HepG2 (cell line): ENCODE data around the gene TAS2R50. TPM values are rescaled to one million over a fixed set of nuclear protein-coding genes. Genes with fewer than 3 reads are reported as not detected.

ENCODE experiments used
- ATF1 ChIP-seq: IDR thresholded peaks from 2 replicates; pipeline ENCODE4 v1.6.1; 2016; ENCODE audit warnings: mild to moderate bottlenecking, control low read depth
- CBX5 ChIP-seq: sonication (generic); formaldehyde crosslinking; IDR thresholded peaks from 2 replicates; pipeline ENCODE4 v1.4.0; 2020; ENCODE audit warnings: missing genetic modification reagents, borderline replicate concordance
- ELF3 ChIP-seq: IDR thresholded peaks from 2 replicates; pipeline ENCODE4 v1.6.1; 2016; ENCODE audit warnings: missing genetic modification reagents, missing compliant biosample characterization
- FLYWCH1 ChIP-seq: sonication (generic); formaldehyde crosslinking; IDR thresholded peaks from 2 replicates; pipeline ENCODE4 v1.8.1; 2023; ENCODE audit warnings: mild to moderate bottlenecking, missing genetic modification reagents
- FOXA3 ChIP-seq: IDR thresholded peaks from 2 replicates; pipeline ENCODE4 v1.6.1; 2016; ENCODE audit warnings: missing genetic modification reagents, missing compliant biosample characterization
- KDM6A ChIP-seq: IDR thresholded peaks from 2 replicates; pipeline ENCODE4 v1.6.1; 2016; ENCODE audit warnings: low read depth
- MEIS1 ChIP-seq: sonication (generic); formaldehyde crosslinking; IDR thresholded peaks from 2 replicates; pipeline ENCODE4 v1.9.0; 2021; ENCODE audit warnings: mild to moderate bottlenecking, missing genetic modification reagents, moderate library complexity, borderline replicate concordance
- NFIB ChIP-seq: sonication (generic); formaldehyde crosslinking; IDR thresholded peaks from 2 replicates; pipeline ENCODE4 v1.9.0; 2021; ENCODE audit warnings: missing genetic modification reagents, mild to moderate bottlenecking, borderline replicate concordance
- RXRB ChIP-seq: IDR thresholded peaks from 2 replicates; pipeline ENCODE4 v1.6.1; 2016; ENCODE audit warnings: borderline replicate concordance, missing genetic modification reagents, missing compliant biosample characterization
- XRCC5 ChIP-seq: fragments of 200-400 bp; formaldehyde crosslinking; optimal IDR thresholded peaks from 2 replicates; pipeline ENCODE3; 2017; ENCODE audit warnings: mild to moderate bottlenecking, low read length
- ZNF709 ChIP-seq: sonication (generic); formaldehyde crosslinking; IDR thresholded peaks from 2 replicates; pipeline ENCODE4 v1.5.0; 2020; ENCODE audit warnings: mild to moderate bottlenecking, missing genetic modification reagents
- polyA plus RNA-seq, 8 experiments: library from polyadenylated mRNA; depleted of rRNA in 3 of 8; stranded (reverse) in 7 of 8; unstranded in 1 of 8; fragments of >200 nt; fragmentation: Illumina TruSeq in 4 of 8; extraction: Trizol in 4 of 8; gene quantifications; 2 replicates each; pipeline versions ENCODE4 v1.2.1 to v1.2.3, GENCODE V29; 2011 to 2016; ENCODE audit warnings: low read depth in 4 of 8, missing spikeins in 1 of 8, mixed read lengths in 1 of 8; ENCODE audit not compliant: insufficient read depth in 1 of 8
- total RNA-seq, 5 experiments: library from RNA; depleted of rRNA; stranded (reverse); fragments of >200 nt; fragmentation: Illumina TruSeq; extraction: Trizol; gene quantifications; 2 replicates each; pipeline ENCODE4 v1.2.3, GENCODE V29; 2016; ENCODE audit warnings: low read depth in 1 of 5
- TF ChIP-seq, protein P1 (sequence below): IDR thresholded peaks from 2 replicates; pipeline ENCODE4 v1.6.1; 2018; ENCODE audit warnings: missing genetic modification reagents, mild to moderate bottlenecking, missing compliant biosample characterization
- TF ChIP-seq, protein P2 (sequence below): sonication (generic); formaldehyde crosslinking; IDR thresholded peaks from 2 replicates; pipeline ENCODE4 v1.4.0; 2020; ENCODE audit warnings: missing genetic modification reagents
- TF ChIP-seq, protein P3 (sequence below): sonication (generic); formaldehyde crosslinking; IDR thresholded peaks from 2 replicates; pipeline ENCODE4 v1.9.0; 2021; ENCODE audit warnings: missing genetic modification reagents, borderline replicate concordance
- TF ChIP-seq, protein P4 (sequence below): sonication (generic); formaldehyde crosslinking; IDR thresholded peaks from 2 replicates; pipeline ENCODE4 v1.4.0; 2020; ENCODE audit warnings: missing genetic modification reagents
- TF ChIP-seq, protein P5 (sequence below): IDR thresholded peaks from 2 replicates; pipeline ENCODE4 v1.6.1; 2016
- TF ChIP-seq, protein P6 (sequence below): sonication (generic); formaldehyde crosslinking; IDR thresholded peaks from 2 replicates; pipeline ENCODE4 v1.8.1; 2023; ENCODE audit warnings: mild to moderate bottlenecking, missing genetic modification reagents

Gene TAS2R50
- total and polyA plus RNA-seq, 2 of the 13 experiments (the other 11 are each of a cell fraction or from before 2014, with no cell fraction given), result 0.17 to 2.2 TPM

DNA sequence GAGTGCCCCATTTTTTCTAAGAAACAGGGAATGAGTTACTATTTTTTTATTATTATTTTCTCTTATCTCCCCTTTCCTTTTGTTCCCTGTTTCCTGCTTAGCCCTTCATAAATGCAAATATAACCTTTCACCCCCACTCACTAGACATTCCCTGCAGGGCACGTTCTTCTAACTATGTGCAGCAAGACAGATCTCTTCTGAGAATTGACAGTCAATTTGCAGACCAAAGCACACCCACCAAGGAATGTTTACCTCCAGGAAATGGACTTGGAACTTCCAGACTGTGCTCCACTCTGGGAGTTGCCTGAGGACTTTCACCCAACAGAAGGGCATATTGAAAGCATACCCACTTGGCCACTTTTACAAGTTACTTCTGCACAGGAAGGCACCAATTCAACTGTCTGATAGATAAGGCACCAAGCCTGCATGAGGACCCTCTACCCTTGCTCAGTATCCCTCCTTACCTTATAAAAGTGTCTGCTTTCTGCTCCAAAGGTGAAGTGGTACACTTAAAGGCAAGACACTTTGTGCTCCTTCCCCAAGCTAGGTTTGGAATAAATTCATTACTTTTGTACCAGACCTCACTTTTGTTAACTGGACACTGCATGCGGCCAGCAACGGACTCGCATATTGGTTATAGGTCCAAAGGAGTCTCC lies 29.2 kb upstream of the TAS2R50 start (continued):
- TF ChIP-seq ELF3 (CRISPR knock-in tag) (peak; percentile 91), RXRB (CRISPR knock-in tag) (peak; percentile 91), FOXA3 (CRISPR knock-in tag) (peak; percentile 89), MEIS1 (no peak; the same call in 1 of the 2 replicates), KDM6A (CRISPR knock-in tag) (peak; percentile 86), CBX5 (no peak), XRCC5 (peak; percentile 48), ZNF709 (CRISPR knock-in tag) (0 out of 2 replicates have a peak, but pooled peaks have one; percentile 25), FLYWCH1 (CRISPR knock-in tag) (no peak), NFIB (CRISPR knock-in tag) (no peak), ATF1 (CRISPR knock-in tag) (0 out of 2 replicates have a peak, but pooled peaks have one; percentile 13)
- TF ChIP-seq, protein P1, sequence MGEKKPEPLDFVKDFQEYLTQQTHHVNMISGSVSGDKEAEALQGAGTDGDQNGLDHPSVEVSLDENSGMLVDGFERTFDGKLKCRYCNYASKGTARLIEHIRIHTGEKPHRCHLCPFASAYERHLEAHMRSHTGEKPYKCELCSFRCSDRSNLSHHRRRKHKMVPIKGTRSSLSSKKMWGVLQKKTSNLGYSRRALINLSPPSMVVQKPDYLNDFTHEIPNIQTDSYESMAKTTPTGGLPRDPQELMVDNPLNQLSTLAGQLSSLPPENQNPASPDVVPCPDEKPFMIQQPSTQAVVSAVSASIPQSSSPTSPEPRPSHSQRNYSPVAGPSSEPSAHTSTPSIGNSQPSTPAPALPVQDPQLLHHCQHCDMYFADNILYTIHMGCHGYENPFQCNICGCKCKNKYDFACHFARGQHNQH (CRISPR knock-in tag), result peak; percentile 36; the same call in 1 of the 2 replicates
- TF ChIP-seq, protein P2, sequence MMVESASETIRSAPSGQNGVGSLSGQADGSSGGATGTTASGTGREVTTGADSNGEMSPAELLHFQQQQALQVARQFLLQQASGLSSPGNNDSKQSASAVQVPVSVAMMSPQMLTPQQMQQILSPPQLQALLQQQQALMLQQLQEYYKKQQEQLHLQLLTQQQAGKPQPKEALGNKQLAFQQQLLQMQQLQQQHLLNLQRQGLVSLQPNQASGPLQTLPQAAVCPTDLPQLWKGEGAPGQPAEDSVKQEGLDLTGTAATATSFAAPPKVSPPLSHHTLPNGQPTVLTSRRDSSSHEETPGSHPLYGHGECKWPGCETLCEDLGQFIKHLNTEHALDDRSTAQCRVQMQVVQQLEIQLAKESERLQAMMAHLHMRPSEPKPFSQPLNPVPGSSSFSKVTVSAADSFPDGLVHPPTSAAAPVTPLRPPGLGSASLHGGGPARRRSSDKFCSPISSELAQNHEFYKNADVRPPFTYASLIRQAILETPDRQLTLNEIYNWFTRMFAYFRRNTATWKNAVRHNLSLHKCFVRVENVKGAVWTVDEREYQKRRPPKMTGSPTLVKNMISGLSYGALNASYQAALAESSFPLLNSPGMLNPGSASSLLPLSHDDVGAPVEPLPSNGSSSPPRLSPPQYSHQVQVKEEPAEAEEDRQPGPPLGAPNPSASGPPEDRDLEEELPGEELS, result peak; percentile 81
- TF ChIP-seq, protein P3, sequence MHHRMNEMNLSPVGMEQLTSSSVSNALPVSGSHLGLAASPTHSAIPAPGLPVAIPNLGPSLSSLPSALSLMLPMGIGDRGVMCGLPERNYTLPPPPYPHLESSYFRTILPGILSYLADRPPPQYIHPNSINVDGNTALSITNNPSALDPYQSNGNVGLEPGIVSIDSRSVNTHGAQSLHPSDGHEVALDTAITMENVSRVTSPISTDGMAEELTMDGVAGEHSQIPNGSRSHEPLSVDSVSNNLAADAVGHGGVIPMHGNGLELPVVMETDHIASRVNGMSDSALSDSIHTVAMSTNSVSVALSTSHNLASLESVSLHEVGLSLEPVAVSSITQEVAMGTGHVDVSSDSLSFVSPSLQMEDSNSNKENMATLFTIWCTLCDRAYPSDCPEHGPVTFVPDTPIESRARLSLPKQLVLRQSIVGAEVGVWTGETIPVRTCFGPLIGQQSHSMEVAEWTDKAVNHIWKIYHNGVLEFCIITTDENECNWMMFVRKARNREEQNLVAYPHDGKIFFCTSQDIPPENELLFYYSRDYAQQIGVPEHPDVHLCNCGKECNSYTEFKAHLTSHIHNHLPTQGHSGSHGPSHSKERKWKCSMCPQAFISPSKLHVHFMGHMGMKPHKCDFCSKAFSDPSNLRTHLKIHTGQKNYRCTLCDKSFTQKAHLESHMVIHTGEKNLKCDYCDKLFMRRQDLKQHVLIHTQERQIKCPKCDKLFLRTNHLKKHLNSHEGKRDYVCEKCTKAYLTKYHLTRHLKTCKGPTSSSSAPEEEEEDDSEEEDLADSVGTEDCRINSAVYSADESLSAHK (CRISPR knock-in tag), result no peak
- TF ChIP-seq, protein P4, sequence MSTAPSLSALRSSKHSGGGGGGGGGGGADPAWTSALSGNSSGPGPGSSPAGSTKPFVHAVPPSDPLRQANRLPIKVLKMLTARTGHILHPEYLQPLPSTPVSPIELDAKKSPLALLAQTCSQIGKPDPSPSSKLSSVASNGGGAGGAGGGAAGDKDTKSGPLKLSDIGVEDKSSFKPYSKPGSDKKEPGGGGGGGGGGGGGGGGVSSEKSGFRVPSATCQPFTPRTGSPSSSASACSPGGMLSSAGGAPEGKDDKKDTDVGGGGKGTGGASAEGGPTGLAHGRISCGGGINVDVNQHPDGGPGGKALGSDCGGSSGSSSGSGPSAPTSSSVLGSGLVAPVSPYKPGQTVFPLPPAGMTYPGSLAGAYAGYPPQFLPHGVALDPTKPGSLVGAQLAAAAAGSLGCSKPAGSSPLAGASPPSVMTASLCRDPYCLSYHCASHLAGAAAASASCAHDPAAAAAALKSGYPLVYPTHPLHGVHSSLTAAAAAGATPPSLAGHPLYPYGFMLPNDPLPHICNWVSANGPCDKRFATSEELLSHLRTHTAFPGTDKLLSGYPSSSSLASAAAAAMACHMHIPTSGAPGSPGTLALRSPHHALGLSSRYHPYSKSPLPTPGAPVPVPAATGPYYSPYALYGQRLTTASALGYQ (CRISPR knock-in tag), result peak; percentile 81; the same call in 1 of the 2 replicates
- TF ChIP-seq, protein P5, sequence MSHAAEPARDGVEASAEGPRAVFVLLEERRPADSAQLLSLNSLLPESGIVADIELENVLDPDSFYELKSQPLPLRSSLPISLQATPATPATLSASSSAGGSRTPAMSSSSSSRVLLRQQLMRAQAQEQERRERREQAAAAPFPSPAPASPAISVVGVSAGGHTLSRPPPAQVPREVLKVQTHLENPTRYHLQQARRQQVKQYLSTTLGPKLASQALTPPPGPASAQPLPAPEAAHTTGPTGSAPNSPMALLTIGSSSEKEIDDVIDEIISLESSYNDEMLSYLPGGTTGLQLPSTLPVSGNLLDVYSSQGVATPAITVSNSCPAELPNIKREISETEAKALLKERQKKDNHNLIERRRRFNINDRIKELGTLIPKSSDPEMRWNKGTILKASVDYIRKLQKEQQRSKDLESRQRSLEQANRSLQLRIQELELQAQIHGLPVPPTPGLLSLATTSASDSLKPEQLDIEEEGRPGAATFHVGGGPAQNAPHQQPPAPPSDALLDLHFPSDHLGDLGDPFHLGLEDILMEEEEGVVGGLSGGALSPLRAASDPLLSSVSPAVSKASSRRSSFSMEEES (CRISPR knock-in tag), result peak; percentile 64; the same call in 1 of the 2 replicates
- TF ChIP-seq, protein P6, sequence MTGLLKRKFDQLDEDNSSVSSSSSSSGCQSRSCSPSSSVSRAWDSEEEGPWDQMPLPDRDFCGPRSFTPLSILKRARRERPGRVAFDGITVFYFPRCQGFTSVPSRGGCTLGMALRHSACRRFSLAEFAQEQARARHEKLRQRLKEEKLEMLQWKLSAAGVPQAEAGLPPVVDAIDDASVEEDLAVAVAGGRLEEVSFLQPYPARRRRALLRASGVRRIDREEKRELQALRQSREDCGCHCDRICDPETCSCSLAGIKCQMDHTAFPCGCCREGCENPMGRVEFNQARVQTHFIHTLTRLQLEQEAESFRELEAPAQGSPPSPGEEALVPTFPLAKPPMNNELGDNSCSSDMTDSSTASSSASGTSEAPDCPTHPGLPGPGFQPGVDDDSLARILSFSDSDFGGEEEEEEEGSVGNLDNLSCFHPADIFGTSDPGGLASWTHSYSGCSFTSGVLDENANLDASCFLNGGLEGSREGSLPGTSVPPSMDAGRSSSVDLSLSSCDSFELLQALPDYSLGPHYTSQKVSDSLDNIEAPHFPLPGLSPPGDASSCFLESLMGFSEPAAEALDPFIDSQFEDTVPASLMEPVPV (CRISPR knock-in tag), result no peak
